Esophagus (tissue), 2 donors: Measurements from ENCODE around the gene CDH13. TPM values are rescaled to one million over a fixed set of nuclear protein-coding genes. Genes with fewer than 3 reads are reported as not detected.

Experiments
- H3K27ac ChIP-seq, 2 donors: one replicate each; pipeline ENCODE4 v1.5.1; 2013; ENCODE audit warnings: low read depth in 2 of 2, mild to moderate bottlenecking in 2 of 2, inconsistent platforms in 1 of 2, low read length in 1 of 2, moderate library complexity in 1 of 2
- H3K27me3 ChIP-seq, 2 donors: one replicate each; pipeline ENCODE4 v1.6.1; 2013; ENCODE audit warnings: low read length in 2 of 2, control low read depth in 1 of 2, mild to moderate bottlenecking in 1 of 2; ENCODE audit not compliant: insufficient read depth in 2 of 2, control insufficient read depth in 1 of 2
- H3K36me3 ChIP-seq, 2 donors: one replicate each; pipeline ENCODE4 v1.6.1; 2013; ENCODE audit warnings: low read length in 1 of 2; ENCODE audit not compliant: control insufficient read depth in 2 of 2, insufficient read depth in 2 of 2
- H3K4me1 ChIP-seq, 2 donors: one replicate each; pipeline ENCODE4 v1.6.1; 2013; ENCODE audit warnings: low read length in 1 of 2; ENCODE audit not compliant: control insufficient read depth in 2 of 2, insufficient read depth in 2 of 2
- H3K4me3 ChIP-seq, 2 donors: one replicate each; pipeline ENCODE4 v1.5.1; 2013; ENCODE audit warnings: low read length in 2 of 2, mild to moderate bottlenecking in 2 of 2, low read depth in 1 of 2, moderate library complexity in 1 of 2
- H3K9me3 ChIP-seq, 2 donors: one replicate each; pipeline ENCODE4 v1.6.1; 2013; ENCODE audit warnings: mild to moderate bottlenecking in 2 of 2, low read depth in 1 of 2, low read length in 1 of 2, moderate library complexity in 1 of 2; ENCODE audit not compliant: control insufficient read depth in 2 of 2, insufficient read depth in 1 of 2
- WGBS, 2 donors: extraction: QIAGEN DNeasy Blood & Tissue Kit; methylation state at CpG; one replicate each; pipeline ENCODE4 v1.1.7; 2013; 5-methylcytosine and 5-hydroxymethylcytosine counted together
- polyA plus RNA-seq, 2 donors: library from polyadenylated mRNA; stranded (reverse); fragments of 200-250 nt; gene quantifications; one replicate each; pipeline ENCODE4 v1.2.3, GENCODE V29; 2013
- donor health status: healthy with polysubstance abuse.
- donor health status: Bipolar disorder and iron deficiency.

The CDH13 gene
- polyA plus RNA-seq, 2 donors = 1.3 to 4.3 TPM

DNA sequence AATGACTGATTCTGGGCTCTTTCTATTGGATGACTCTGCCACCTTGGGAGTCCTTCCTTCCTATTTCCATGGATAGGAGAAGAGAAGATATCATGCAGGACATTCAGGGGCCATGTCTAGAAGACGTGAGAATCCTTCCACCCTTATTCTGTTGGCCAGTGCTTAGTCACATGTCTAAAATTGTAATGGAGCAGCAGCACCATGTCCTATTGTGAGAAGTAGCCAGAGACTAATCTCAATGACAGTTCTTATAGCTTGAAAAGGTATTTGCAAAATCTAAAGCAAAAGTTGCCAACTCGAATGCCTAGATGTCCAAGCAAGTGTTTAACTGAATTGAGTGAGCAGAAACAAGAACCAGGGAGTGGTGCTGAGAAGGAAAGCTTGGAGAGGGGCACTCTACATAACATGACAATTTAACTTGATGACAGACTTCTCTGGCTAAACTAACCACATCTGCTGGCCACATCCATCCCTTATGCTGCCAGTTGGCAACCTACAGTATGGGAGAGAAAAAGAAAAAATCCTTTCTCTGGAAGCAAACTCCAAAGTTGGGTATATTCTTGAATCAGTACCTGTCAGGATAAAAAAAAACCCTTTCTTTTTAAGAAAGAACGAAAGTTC is 225.7 kb downstream of the CDH13 start:
- WGBS, 2 donors = 62 to 64% methylated on average over 3 of the region's 3 CpGs
- H3K9me3 ChIP-seq = no peaks in the 10 kb centered on the region
- H3K4me1 ChIP-seq = no peaks in the 10 kb centered on the region

DNA sequence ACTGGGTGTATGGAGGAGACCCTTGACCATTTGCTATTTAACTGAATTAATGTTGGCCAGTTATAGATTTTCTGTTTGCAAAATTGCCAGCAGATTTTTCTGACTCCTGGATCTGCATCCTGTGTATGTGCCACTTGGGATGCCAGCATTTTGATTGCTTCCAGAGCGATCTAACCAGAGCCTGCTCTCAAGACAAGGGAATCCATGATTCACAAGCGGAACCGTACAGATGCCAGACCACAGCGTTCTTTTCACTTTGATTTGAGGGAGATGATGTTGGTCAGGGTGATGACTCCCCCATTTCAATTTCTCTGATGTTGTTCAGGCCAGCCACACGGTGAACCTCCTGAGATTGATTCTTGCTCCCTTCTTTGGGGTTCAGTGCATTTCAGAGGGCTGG is 228.7 kb downstream of the CDH13 start:
- Histone ChIP-seq H3K27me3 (no peaks in the 10 kb centered on the region), H3K36me3 (no peaks in the 10 kb centered on the region), H3K27ac (no peak overlapping the region), H3K9me3 (no peaks in the 10 kb centered on the region), H3K4me3 (no peak overlapping the region), H3K4me1 (no peaks in the 10 kb centered on the region)
- 89 to 93% methylated on average over 5 of the region's 5 CpGs for WGBS, 2 donors

More for the DNA sequence above, 225.7 kb downstream of the CDH13 start:
- Histone ChIP-seq H3K27ac (no peak overlapping the region), H3K4me3 (no peak overlapping the region), H3K27me3 (no peaks in the 10 kb centered on the region), H3K36me3 (no peaks in the 10 kb centered on the region)

DNA sequence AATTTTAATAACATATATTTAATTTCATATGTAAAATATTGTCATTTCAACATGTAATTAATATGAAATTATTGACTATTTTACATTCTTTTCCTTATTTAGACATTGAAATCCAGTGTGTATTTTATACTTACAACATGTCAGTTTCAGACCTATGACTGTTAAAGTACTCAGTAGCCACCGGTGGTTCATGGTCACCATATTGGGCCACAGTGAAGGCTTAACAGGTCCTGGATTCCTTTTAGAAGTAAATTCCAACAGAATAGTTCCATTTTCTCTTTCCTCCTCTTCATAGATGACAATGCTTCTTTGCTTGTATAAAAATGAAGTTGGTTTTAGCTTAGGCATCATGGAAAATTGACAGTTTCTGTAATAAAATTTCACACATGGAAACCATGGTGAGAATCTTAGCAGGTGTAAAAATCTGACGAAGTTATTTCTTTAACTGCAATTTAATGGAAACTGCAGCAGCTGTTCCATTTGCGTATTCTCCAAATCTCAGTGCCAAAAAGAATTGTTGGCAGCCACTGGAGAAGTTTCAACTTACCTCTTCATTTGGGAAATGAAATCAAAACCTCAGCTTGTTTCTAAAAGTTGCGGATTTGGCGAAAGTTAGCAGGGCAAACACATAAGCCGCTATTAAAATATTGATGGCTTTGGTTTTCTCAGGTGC is 231.1 kb downstream of the CDH13 start:
- Histone ChIP-seq H3K36me3 (no peaks in the 10 kb centered on the region), H3K27me3 (no peaks in the 10 kb centered on the region), H3K27ac (no peak overlapping the region), H3K4me3 (no peak overlapping the region), H3K9me3 (no peaks in the 10 kb centered on the region), H3K4me1 (no peaks in the 10 kb centered on the region)
- WGBS, 2 donors = 83 to 85% methylated on average over 6 of the region's 6 CpGs

DNA sequence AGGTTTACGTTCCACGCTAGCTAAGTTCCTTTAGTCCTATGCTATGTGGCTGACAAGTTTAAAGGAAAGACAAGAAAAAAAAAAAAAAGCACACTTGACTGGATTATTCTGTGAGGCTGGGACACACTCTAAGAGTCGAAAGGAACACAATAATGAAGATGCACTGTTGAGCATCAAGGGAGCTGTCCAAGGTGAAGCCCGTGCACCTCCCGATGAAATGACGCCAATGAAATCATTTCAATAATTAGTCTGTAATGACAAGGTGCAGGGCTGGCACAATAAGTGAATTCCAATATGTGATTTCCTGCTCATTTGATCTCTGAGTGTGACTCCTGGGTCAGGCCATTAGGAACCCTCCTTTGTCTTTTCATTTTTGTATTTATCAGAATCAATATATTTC is 232.9 kb downstream of the CDH13 start:
- Histone ChIP-seq H3K27ac (no peak overlapping the region), H3K27me3 (no peaks in the 10 kb centered on the region), H3K36me3 (no peaks in the 10 kb centered on the region), H3K4me3 (no peak overlapping the region), H3K4me1 (no peaks in the 10 kb centered on the region), H3K9me3 (no peaks in the 10 kb centered on the region)
- 80 to 87% methylated on average over 6 of the region's 6 CpGs for WGBS, 2 donors

DNA sequence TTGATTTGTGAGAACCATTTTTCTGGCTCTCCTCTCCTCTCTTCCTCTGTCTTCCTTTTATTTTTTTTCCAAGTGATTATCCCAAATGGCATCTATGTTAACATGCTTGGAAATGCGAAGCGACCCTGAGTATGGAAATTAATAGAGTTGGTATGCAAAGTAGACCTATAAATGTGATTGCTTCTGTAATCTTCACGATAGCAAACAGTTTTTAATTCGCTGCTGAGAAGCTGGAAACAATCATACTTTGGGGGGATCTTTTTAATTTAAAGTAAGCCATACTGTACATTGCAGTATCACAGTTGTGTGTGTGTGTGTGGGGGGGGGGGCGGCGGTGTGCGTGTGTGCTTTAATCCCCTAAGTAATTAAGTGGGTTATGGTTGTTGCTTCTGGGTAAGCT is 233.3 kb downstream of the CDH13 start:
- Histone ChIP-seq H3K36me3 (no peaks in the 10 kb centered on the region), H3K27ac (no peak overlapping the region), H3K27me3 (no peaks in the 10 kb centered on the region), H3K4me1 (no peaks in the 10 kb centered on the region), H3K9me3 (no peaks in the 10 kb centered on the region), H3K4me3 (no peak overlapping the region)
- WGBS, 2 donors = 87 to 88% methylated on average over 7 of the region's 7 CpGs

DNA sequence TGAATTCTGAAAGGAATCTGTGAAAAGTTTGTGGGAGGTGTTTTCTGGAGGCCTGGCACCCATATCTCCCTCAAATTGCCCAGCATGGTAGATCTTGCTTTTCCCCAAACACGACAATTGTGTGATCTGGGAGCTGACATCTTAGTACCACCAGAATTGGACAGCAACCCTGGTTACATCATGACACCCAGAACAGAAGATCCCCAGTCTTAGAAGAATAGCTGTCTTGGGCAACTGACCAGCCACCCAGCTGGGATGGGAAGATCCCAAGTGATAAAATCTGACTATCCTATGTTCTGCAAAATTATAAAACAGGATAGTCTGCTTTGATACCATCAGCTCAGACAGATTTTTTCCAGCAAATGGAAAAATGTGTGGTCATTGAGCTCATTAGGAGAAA is 235.3 kb downstream of the CDH13 start:
- Histone ChIP-seq H3K9me3 (no peaks in the 10 kb centered on the region), H3K4me1 (no peaks in the 10 kb centered on the region), H3K27ac (no peak overlapping the region), H3K4me3 (no peak overlapping the region), H3K36me3 (no peaks in the 10 kb centered on the region), H3K27me3 (no peaks in the 10 kb centered on the region)
- WGBS, 2 donors = 81 to 84% methylated on average over 1 of the region's 1 CpG

DNA sequence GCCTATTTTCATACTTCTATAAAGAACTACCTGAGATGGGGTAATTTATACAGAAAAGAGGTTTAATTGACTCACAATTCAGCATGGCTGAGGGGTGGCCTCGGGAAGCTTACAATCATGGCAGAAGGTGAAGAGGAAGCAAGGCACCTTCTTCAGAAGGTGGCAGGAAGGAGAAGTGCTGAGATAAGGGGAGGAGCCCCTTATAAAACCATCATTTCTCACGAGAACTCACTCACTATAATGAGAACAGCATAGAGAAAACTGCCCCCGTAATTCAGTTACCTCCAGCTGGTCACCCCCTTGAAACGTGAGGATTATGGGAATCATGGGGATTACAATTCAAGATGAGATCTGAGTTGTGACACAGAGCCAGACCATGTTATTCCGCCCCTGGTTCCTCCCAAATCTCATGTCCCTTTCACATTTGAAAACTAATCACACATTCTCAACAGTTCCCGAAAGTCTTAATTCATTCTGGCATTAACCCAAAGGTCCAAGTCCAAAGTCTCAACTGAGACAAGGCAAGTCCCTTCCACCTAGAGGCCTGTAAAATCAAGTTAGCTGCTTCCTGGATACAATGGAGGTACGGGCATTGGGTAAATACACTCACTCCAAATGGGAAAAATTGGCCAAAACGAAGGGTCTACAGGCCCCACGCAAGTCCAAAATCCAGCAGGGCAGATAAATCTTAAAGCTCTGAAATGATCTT is 237.7 kb downstream of the CDH13 start:
- no peaks in the 10 kb centered on the region for H3K27me3 ChIP-seq
- H3K36me3 ChIP-seq = no peaks in the 10 kb centered on the region
- H3K4me1 ChIP-seq = no peaks in the 10 kb centered on the region
- no peaks in the 10 kb centered on the region for H3K9me3 ChIP-seq
- WGBS, 2 donors = 75 to 86% methylated on average over 9 of the region's 9 CpGs
- H3K27ac ChIP-seq = no peak overlapping the region
- H3K4me3 ChIP-seq = no peak overlapping the region

DNA sequence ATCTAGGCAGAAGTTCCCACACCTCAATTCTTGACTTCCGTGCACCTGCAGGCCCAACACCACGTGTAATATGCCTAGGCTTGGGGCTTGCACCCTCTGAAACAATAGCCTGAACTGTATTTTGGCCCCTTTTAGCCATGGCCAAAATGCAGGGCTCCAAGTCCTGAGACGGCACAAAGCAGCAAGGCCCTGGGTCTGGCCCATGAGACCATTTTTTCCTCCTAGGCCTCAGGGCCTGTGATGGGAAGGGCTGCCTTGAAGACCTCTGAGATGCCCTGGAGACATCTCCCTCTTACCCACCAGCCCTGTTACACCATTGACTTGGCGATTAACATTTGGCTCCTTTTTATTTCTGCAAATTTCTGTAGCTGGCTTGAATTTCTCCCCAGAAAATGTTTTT is 238.6 kb downstream of the CDH13 start:
- H3K4me3 ChIP-seq = no peak overlapping the region
- no peaks in the 10 kb centered on the region for H3K9me3 ChIP-seq
- H3K36me3 ChIP-seq = no peaks in the 10 kb centered on the region
- H3K27ac ChIP-seq = no peak overlapping the region
- H3K4me1 ChIP-seq = no peaks in the 10 kb centered on the region
- WGBS, 2 donors = 79 to 82% methylated on average over 4 of the region's 4 CpGs
- no peaks in the 10 kb centered on the region for H3K27me3 ChIP-seq

DNA sequence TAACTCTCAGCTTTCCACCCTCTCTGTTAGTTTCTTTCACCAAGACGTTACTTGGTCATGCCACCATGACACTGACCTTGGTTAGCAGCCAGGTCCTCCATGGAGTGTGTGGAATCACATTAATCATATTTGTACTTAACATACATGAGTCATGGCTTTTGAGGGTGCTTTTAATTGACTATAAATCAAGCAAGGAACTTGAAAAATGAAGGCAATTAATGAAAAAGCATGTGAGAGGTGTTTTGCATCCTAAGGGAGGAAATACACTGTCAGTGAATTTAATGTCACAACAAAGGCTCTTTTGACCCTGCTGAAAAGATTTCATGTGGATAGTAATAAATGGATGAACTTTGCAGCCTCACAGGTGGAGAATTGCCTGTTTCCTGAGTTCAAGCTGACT is 240.7 kb downstream of the CDH13 start:
- H3K36me3 ChIP-seq = no peaks in the 10 kb centered on the region
- peaks cover 0 to 4% of the 10 kb centered on the region in 2 donors for H3K9me3 ChIP-seq
- no peak overlapping the region for H3K27ac ChIP-seq
- 25 to 32% methylated on average over 1 of the region's 1 CpG for WGBS, 2 donors
- no peak overlapping the region for H3K4me3 ChIP-seq
- H3K4me1 ChIP-seq = no peaks in the 10 kb centered on the region
- H3K27me3 ChIP-seq = no peaks in the 10 kb centered on the region
